Choroid plexus epithelial cell (primary cell): ENCODE measurements around the gene CRYL1.

Experiments used
- DNase-seq: peaks from one replicate; pipeline ENCODE4 v3.0.0-alpha.2; 2010; ENCODE audit warnings: low read depth
- H3K4me3 ChIP-seq: 2 replicates; pipeline ENCODE4 v1.5.1; 2011; ENCODE audit warnings: low read depth, mild to moderate bottlenecking, control low read depth, low read length, moderate library complexity
- CTCF ChIP-seq: conservative IDR thresholded peaks from 2 replicates; pipeline ENCODE4 v1.5.1; 2011; ENCODE audit warnings: low read depth, mild to moderate bottlenecking, control low read depth, inconsistent platforms, low read length, moderate library complexity

Gene CRYL1

GRCh38 chr13:20410726-20411125 is 114.9 kb downstream of the CRYL1 start:
- TF ChIP-seq CTCF, result no peak
- no peak for DNase-seq
- H3K4me3 ChIP-seq, result no peak overlapping the region

- TF ChIP-seq CTCF, result no peak
- no peak overlapping the region for H3K4me3 ChIP-seq
- DNase-seq, result no peak
These were observed 117.5 kb downstream of the CRYL1 start for GRCh38 chr13:20408181-20408580.

GRCh38 chr13:20407759-20408158 is 117.9 kb downstream of the CRYL1 start:
- no peak for DNase-seq
- TF ChIP-seq CTCF, result no peak
- H3K4me3 ChIP-seq, result no peak overlapping the region

- no peak for DNase-seq
- TF ChIP-seq CTCF, result no peak
- no peak overlapping the region for H3K4me3 ChIP-seq
These were observed 120.0 kb downstream of the CRYL1 start for GRCh38 chr13:20405691-20406090.

- no peak for DNase-seq
- no peak for TF ChIP-seq CTCF
- H3K4me3 ChIP-seq, result no peak overlapping the region
These were observed 121.0 kb downstream of the CRYL1 start for GRCh38 chr13:20404488-20405222.

- H3K4me3 ChIP-seq, result no peak overlapping the region
- DNase-seq, result no peak
- no peak for TF ChIP-seq CTCF
These were observed 121.8 kb downstream of the CRYL1 start for GRCh38 chr13:20403826-20404225.

GRCh38 chr13:20402881-20403280 is 122.8 kb downstream of the CRYL1 start:
- no peak overlapping the region for H3K4me3 ChIP-seq
- TF ChIP-seq CTCF, result no peak
- DNase-seq, result no peak
